ENCODE measurements around the gene SPTLC1.
"Not testable (repeated sequence)": the region's sequence is repeated elsewhere in the genome, so short reads cannot be mapped to it uniquely, and the experiment has no call there.

Gene SPTLC1

DNA sequence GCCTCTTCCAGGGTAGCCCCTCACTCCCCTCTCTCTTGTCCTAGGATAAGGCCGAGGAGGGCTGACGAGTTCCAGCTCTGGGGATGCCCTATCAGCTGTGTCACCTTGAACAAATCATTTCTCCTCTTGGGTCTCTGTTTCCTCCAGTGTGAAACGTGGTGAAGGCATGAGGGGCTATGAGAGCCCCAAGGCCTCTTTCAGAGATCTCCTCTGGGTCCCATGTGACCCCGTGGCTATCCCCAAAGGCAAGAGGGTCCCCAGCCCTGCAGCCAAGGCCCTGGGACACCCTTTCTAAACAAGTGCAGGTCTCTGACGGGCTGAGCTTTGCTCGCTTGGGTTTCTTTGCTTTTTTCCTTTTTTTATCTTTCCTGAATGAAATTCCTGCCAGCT, 25.5 kb upstream of the SPTLC1 start:
- no peak for DNase-seq (ENCODE audit: low spot score)

DNA sequence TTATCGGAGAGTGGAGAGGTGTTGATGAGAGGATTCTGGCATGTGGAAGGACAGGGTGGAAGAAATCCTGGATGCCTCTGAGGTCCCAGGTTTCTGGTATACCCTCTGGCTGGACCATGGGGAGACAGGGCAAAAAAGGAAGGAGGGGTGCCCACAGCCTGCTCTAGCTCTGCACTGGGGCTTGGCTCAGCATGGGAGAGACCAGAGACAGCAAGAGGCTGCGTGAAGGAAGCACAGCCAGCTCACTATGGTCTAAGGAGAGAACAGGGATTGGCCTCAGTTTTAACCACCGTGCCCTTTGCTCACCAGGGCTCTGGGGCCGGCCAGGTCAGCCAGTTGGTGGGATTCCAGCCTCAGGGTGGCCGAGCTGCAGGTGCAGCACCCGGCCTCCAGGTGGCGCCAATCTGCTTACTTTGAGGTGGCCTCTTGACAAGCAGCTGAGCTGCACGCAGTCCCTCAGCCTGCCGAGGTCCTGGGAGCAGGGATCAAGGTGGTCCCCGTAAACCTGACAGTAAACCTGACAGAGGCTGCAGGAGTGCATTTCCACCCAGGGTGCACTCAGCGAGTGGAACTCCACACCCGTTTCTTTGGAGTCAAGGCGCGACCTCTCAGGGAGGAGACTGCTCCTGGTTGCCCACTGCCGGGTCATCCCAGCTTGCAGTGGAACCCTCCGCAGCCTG, 25.0 kb upstream of the SPTLC1 start:
- DNase-seq (ENCODE audit: low spot score): peak; percentile 73

DNA sequence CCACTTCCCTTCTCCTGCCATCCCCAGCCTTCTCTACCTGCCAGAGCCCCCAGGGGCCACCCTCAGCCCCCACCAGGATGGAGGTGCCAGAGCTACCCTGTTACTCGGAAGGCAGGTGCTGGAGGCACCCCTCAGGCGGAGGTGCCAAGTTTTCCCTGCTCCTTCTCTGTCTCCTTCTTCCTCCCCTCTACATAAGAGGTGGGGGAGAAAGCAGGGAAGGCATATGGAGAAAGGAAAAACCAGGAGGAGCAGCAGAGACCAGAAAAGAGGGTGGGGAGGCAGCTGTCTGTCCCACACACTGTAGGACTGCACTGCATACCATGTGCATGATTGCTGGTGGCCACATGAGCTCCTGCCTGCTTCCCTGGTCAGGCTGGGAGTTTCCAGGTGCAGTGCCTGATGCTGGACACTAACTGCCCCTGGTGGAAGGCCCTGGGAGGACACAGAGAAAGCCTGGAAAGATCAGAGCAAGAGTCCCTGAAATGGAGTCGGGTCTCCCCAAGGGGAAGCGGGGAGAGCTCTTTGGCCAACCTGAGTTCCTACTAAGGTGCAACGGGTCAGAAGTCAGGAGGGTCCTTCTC, 23.8 kb upstream of the SPTLC1 start:
- DNase-seq (ENCODE audit: low spot score): peak; percentile 52

DNA sequence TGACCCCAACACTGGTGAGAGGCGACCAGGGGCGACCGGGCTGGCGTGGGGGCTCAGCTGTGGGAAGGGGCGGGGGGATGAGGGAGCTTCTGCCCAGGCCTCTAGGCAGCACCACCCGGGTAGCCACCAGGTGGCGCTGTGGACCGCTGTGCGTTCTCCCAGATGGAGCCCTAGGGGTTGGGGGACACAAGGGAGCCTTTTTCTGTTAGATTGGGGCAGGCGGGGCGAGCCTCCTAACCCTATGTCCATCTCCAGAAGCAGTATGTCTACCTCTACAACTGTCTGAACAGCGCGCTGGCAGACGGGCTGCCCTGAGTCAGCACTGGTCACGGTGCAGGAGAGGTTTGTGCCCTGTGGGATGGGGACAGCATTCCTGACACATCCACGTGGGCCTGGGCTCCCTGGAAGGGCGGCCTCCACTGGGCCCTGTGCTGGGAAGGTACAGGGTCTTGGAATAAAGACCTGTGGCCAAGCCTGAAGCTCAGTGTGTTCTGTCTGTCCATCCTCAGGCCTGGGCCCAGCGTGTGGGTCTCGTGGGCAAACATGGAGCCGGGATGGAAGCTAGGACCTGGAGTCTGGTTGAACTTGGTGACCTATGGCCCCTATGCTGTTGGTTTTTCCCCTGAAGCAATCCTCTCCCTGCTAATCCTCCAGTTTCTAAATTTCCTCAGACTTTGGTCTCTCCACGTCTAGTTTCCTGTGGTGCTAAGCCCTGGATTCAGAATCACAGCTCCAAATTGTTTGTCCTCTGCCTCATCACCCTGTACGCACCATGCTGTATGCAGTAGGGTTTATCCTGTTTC, 23.1 kb upstream of the SPTLC1 start:
- peak; percentile 67 for DNase-seq (ENCODE audit: low spot score)

DNA sequence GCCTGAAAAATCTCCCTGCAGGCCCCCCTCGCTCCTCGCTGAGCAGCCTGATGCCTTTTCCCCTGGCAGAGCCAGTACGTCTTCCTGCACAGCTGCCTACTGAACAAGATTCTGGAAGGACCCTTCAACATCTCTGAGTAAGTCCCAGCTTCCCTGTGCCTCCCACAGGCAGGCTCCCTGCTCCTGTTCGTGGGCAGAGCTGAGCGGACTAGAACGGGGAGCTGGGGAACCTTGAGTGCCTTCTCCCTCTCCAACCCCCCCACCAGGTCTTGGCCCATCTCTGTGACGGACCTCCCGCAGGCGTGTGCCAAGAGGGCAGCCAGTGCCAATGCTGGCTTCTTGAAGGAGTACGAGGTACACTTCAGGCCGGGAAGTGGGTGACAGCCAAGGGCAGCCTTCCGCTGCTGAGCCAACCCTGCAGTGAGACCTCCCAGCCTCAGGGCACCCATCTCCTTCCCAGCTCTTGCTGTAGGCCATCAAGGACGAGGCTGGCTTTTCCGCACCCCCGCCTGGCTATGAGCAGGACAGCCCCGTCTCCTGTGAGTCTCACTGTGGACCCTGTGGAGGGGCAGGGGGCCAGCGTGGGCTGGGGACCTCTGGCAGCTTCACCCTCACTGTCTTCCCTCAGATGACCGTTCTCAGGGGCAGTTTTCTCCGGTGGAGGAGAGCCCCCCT, 21.1 kb upstream of the SPTLC1 start:
- DNase-seq (ENCODE audit: low spot score): no peak

DNA sequence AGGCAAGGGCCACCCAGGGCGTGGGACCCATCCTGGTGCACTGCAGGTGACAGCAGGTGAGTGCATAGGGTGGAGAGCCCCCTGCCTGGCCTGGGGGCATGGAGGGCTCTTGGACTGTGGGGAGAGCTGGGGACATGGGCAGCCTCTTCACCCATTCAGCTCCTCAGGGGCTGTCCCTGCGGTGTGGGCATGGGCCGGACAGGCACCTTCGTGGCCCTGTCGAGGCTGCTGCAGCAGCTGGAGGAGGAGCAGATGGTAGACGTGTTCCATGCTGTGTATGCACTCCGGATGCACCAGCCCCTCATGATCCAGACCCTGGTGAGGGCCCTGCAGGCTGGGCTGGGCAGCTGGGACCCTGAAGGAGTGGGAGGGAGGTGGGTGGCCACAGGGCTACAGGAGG, 20.4 kb upstream of the SPTLC1 start:
- DNase-seq (ENCODE audit: low spot score): no peak

DNA sequence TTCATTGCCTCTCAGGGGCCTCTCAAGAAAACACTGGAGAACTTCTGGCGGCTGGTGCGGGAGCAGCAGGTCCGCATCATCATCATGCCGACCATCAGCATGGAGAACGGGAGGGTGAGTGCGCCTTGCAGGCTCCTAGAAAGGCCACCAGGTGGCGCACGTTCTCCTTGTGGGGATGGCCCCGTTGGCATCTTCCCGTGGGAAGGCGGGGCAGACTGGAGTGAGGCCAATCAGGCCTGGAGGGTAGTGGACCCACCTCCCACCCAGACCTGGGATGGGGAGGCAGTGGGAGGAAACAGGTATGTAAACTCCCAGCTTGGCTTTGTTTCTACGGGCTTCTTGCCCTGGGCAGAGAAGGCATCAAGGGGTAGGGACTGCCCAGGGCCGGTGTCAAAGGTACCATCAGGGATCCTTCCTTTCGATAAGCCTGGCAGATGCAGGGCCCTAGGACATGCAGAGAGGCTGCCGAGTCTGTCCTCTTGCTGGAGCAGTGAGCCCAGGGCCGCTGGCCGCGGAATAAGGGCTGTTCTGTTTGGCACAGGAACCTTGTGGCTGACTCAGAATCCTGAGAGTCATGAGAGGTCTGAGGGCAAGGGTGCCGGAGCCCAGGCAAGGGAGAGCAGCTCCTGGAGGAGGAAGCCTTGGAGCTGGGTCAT, 18.9 kb upstream of the SPTLC1 start:
- DNase-seq (ENCODE audit: low spot score): peak; percentile 88

DNA sequence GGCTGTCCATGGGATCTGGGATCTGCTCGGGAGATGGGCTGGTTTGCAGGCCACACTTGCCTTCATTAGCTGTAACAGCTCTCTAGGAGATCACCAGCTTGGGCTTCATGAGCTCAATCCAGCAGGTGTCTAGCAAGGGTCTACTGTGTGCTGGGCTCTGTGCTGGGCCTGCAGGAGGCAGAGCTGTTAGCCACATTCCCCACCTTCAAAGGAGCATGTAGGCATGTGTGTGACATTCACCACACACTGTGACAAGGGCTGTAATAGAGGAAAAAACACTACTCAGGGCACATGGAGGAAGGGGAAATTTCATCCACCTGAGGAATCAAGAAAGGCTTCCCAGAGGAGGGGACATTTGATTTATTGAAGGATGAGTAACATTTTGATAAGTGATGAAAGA, 17.7 kb upstream of the SPTLC1 start:
- not testable (repeated sequence) for DNase-seq (ENCODE audit: low spot score)

DNA sequence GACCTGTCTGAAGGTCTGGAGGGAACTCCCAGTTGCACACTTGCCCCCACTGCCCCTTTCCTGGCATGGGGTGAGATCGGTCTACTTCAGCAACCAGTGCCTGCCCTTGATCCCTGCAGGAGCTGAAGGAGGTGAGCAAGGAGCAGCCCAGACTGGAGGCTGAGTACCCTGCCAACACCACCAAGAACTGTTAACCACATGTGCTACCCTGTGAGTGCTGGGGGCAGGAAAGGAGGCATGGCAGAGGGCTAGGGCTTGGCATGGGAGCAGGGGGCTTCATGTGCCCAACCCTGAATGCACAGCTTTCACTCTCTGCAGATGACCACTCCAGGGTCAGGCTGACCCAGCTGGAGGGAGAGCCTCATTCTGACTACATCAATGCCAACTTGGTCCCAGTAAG, 17.3 kb upstream of the SPTLC1 start:
- no peak for DNase-seq (ENCODE audit: low spot score)

DNA sequence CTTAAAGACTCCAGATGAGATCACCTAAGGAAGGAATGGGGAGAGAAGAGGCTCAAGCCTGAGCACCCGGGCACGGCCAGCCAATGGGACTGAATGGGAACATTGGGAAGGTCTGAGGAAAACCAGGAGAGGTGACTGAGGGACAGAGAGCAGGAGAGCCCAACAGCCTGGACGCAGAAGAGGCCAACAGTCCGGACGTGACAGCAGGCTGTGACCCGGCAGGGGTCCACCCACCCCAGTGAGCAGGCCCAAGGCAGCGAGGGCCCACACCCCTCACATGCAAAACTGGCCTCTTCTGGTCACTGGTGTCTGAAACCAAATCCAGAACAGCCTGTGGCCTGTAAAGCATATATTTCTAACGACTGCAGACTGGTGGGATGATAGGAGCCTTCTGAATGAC, 7.6 kb upstream of the SPTLC1 start:
- DNase-seq (ENCODE audit: low spot score): no peak

DNA sequence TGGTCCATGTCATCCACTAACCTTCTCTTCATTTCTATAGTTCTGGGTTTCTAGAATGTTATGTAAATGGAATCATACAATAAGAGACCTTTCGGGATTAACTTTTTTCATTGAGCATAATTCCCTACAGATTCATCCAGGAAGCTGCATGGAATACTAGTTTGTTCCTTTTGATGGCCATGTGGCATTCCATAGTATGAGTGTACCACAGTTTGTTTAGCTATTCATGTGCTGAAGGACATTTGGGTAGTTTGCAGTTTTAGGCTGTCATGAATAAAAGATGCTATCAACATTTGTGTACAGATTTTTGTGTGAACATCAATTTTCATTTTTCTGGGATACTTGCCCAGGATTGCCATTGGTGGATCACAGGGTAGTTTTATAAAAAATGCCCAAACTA, 6.8 kb upstream of the SPTLC1 start:
- no peak for DNase-seq (ENCODE audit: low spot score)

DNA sequence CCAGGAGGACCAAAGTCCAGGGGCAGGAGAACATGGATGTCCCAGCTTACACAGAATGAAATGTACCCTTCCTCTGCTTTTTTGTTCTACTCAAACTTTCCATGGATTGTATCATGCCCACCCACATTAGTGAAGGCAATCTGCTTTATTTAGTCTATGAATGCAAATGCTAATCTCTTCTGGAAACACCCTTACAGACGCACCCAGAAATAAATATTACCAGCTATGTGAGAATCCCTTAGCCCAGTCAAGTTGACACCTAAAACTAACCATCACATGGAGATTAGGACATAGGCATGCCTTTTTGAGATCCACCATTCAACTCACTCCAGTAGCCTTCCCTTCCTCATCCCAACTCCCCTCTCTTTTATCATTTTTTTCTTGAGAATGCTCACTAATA, 6.1 kb upstream of the SPTLC1 start:
- DNase-seq (ENCODE audit: low spot score): no peak

DNA sequence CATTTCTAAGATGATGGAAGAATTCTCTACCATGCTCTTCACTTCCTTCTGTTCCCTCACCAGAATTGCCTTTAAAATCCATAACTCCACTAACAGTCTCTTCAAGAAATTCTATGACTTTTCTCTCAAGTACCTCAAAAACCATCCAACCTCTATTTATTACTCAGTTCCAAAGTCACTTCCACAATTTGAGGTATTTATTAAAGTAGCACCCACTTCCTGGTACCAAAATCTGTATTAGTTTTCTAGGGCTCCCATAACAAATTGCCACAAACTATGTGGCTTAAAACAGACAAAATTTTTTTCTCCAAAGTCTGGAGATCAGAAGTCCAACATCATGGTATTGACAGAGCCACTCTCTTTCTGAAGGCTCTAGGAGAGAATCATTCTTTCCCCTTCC, 4.9 kb upstream of the SPTLC1 start:
- no peak for DNase-seq (ENCODE audit: low spot score)

DNA sequence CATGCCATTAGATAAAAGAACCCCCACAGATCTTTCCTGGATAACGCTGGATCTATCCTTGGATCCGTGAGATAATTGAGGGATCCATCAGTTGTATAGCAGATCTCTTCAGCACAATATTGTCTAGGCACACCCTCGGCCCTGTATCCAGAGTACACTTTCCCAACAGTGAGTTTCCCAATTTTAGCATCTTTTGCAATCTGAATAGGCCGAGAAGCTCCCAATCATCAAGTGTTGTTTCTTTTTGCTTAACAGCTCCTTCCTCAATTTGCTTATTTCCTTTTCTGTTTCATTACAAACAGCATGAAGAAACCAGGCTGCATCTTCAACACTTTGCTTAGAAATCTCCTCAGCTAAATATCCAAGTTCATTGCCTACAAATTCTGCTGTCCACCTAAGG, 4.4 kb upstream of the SPTLC1 start:
- DNase-seq (ENCODE audit: low spot score): no peak

DNA sequence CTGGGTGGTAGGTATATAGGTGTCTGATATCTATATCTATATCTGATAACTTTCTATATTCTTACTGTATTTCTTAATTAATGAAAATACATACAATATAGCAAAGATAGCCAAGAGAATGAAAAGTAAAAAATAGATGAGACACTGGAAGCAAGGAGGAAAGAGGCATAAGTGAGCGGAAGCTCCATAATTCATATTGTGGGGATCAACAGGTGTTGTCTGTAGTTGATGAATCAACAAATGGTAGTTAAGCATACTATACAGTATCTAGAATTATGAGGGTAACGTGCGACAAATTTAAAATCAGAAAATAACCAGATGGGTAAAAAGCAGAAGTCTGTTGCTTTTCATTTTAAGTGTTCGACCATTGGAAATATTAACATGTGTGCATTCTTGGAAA, 7.1 kb downstream of the SPTLC1 start:
- DNase-seq (ENCODE audit: low spot score): no peak

DNA sequence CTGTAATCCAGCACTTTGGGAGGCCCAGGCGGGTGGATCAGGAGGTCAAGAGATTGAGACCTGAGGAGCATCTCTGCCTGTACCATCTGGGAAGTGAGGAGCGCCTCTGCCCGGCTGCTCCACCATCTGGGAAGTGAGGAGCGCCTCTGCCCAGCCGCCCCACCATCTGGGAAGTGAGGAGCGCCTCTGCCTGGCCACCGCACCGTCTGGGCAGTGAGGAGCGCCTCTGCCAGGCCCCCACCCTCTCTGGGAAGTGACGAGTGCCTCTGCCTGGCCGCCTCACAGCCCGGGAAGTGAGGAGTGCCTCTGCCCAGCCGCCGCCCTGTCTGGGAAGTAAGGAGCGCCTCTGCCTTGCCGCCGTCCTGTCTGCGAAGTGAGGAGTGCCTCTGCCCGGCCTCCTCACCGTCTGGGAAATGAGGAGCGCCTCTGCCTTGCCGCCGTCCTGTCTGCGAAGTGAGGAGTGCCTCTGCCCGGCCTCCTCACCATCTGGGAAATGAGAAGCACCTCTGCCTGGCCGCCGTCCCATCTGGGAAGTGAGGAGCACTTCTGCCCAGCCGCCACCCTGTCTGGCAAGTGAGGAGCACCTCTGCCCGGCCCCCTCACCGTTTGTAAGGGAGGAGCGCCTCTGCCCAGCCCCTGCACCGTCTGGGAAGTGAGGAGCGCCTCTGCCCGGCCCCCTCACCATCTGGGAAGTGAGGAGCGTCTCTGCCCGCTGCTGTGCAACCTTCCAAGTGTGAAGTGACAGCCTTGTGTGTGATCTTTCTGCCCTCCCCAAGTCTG, 9.6 kb downstream of the SPTLC1 start:
- DNase-seq (ENCODE audit: low spot score): not testable (repeated sequence)

DNA sequence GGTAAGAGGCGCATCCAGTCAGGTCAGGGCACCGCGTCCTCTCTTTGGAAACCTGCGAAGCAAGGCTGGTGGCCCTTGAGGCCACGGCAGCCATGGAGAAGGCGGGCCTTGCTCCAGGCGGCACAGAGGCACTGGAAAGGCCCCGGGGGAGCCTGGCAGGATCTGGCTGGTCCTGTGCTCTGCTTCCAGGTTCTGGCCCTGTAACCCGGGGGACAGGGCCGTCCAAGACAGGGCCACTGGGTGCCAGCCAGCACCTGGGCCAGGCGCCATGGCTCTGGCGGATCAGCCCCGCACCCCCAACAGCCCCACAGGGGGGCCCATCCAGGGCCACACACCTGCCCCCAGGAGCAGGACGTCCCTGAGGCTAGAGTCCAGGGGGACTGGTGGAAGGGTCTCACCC, 11.6 kb downstream of the SPTLC1 start:
- DNase-seq (ENCODE audit: low spot score): not testable (repeated sequence)

DNA sequence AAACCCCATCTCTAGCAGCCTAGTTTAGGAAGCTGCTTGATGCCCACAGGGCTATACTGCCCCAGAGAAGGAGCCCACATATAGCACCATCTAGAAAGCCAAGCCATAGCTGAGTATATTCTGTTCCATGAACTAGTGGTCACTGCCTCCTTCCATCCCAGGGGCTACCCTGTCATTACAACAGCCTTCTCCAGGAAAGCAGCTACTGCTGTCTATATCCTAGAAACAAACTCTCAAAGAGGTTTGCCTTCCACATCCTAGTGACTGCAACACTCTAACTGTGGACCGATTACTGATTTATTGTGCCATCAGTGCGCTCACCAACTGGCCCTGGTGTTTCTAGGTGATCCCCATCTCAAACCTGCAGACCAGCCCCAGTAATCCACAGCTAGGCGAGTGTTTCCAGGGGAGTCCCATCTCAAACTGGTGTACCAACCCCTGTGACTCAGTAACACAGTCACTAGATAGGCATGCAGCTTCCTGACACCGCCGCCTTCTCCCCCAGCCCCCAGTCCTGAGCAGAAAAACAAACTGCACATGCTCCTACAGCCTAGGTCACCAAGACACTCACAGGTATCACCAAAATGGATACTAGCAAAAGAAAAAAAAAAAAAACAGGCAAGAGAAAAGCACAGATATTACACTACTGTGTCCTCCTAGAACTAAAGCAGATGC, 14.8 kb downstream of the SPTLC1 start:
- no peak for DNase-seq (ENCODE audit: low spot score)

DNA sequence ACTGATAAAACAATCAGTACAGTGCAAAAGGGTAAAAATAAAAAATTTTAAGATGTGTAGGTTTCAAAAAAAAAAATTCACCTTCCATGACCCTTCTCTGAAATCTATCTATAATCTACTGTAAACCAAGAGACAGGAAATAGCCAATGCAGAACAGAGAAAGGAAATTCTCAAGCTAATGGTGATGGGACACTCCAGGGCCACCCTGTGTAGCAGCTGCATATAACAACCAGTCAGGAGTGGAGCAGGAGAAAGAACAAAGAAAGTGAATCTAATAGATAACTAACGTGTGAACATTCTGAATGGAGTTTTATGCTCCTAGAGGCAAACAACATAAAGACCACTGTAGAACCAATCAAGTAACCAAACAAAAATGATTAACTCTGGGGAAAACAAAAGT, 16.6 kb downstream of the SPTLC1 start:
- DNase-seq (ENCODE audit: low spot score): no peak

DNA sequence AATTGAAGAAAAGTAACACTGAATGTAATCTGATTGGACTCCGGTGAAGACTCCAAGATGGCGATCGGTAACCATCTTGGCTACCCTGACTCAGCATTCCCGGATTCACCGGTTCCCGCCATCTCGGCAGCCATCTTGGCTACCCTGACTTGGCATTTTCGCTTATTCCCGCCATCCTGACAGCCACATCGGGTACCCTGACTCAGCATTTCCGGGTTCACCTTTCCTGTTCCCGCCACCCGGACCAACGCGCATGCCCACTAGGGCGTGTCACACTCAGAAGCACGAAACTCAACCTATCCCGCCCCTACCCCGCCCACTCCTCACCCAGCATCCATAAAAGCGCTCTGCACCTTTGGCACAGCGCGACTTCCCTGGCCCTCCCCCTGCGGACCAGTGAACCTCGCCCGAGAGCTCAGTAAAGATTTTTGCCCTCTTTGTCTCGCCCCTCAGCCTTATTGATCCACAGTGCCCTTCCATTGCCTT, 17.2 kb downstream of the SPTLC1 start:
- no peak for DNase-seq (ENCODE audit: low spot score)
